Measurements from ENCODE around the gene ZNF740.

ZNF740 gene

DNA sequence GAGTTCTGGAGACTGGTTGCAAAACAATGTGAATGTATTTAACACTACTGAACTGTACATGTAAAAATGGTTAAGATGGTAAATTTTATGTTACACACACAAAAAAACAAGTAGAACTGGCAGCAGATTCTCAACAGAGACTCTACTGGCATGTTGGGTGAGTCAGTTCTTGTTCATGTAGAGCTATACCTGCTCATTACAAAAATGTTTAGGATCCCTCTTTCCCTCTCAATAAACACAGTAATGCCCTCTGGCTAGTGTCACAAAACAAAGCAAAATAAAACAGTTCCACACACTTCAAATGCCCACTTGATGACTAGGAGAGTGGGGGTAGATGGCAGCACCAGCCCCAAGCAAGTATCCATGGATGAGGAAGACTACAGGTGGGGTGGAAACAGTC lies 13.7 kb upstream of the ZNF740 start:
- H3K4me3 ChIP-seq (ENCODE audit: low read length), result no peak overlapping the region
- H3K79me2 ChIP-seq (ENCODE audit: control insufficient read depth, low read length), result no peaks in the 10 kb centered on the region
- H3K36me3 ChIP-seq (ENCODE audit: control insufficient read depth, low read length), result no peaks in the 10 kb centered on the region
- no peaks in the 10 kb centered on the region for H3K9me2 ChIP-seq (replicated peaks; ENCODE audit: control insufficient read depth, low read length)
- no peaks in the 10 kb centered on the region for H3K27me3 ChIP-seq (ENCODE audit: control insufficient read depth, low read length)
- H3F3A ChIP-seq (ENCODE audit: control insufficient read depth, insufficient read depth), result no peaks in the 10 kb centered on the region
- no peaks in the 10 kb centered on the region for H3K4me1 ChIP-seq (ENCODE audit: control insufficient read depth, low read length)
- H3K4me2 ChIP-seq (ENCODE audit: low read length), result no peak overlapping the region
- TF ChIP-seq, protein P1, sequence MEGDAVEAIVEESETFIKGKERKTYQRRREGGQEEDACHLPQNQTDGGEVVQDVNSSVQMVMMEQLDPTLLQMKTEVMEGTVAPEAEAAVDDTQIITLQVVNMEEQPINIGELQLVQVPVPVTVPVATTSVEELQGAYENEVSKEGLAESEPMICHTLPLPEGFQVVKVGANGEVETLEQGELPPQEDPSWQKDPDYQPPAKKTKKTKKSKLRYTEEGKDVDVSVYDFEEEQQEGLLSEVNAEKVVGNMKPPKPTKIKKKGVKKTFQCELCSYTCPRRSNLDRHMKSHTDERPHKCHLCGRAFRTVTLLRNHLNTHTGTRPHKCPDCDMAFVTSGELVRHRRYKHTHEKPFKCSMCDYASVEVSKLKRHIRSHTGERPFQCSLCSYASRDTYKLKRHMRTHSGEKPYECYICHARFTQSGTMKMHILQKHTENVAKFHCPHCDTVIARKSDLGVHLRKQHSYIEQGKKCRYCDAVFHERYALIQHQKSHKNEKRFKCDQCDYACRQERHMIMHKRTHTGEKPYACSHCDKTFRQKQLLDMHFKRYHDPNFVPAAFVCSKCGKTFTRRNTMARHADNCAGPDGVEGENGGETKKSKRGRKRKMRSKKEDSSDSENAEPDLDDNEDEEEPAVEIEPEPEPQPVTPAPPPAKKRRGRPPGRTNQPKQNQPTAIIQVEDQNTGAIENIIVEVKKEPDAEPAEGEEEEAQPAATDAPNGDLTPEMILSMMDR (IDR thresholded peaks at IDR 0.05; ENCODE audit: low read depth, low read length, poor library complexity, severe bottlenecking), result no peak
- no peak for TF ChIP-seq EZH2phosphoT487 (IDR thresholded peaks at IDR 0.05; ENCODE audit: borderline replicate concordance, low read length)
- no peaks in the 10 kb centered on the region for H3K9me3 ChIP-seq (ENCODE audit: control insufficient read depth, insufficient read depth, low read length)
- no peak overlapping the region for H3K27ac ChIP-seq (ENCODE audit: low read depth, low read length)
- H4K20me1 ChIP-seq (ENCODE audit: control insufficient read depth, insufficient read depth, low read depth, low read length), result no peaks in the 10 kb centered on the region

DNA sequence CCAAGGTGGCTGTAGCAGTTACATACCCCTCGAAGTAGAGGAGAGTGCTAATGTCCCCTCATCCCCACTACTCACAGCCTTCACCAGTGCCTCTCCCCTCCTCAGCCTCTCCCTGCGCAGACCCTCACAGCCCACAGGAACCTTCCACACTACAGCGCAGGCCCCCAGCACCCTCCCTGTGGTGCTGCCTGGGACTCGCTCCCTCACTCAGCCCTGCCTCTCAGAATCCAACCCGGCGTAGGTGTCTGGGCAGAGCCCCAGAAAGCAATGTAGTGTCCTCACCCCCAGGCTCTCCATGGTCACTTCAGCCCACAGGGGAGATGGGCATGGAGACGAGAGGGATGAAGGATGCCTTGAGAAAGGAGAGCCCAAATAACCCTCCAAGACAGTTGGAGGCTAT lies 10.9 kb upstream of the ZNF740 start:
- no peak overlapping the region for H3K27ac ChIP-seq (ENCODE audit: low read depth, low read length)
- no peaks in the 10 kb centered on the region for H3K9me3 ChIP-seq (ENCODE audit: control insufficient read depth, insufficient read depth, low read length)
- H3F3A ChIP-seq (ENCODE audit: control insufficient read depth, insufficient read depth), result no peaks in the 10 kb centered on the region
- no peaks in the 10 kb centered on the region for H4K20me1 ChIP-seq (ENCODE audit: control insufficient read depth, insufficient read depth, low read depth, low read length)
- no peaks in the 10 kb centered on the region for H3K4me1 ChIP-seq (ENCODE audit: control insufficient read depth, low read length)
- no peaks in the 10 kb centered on the region for H3K79me2 ChIP-seq (ENCODE audit: control insufficient read depth, low read length)
- no peaks in the 10 kb centered on the region for H3K36me3 ChIP-seq (ENCODE audit: control insufficient read depth, low read length)
- H3K9me2 ChIP-seq (replicated peaks; ENCODE audit: control insufficient read depth, low read length), result no peaks in the 10 kb centered on the region
- no peak overlapping the region for H3K4me3 ChIP-seq (ENCODE audit: low read length)
- TF ChIP-seq, protein P1 (IDR thresholded peaks at IDR 0.05; ENCODE audit: low read depth, low read length, poor library complexity, severe bottlenecking), result no peak
- TF ChIP-seq EZH2phosphoT487 (IDR thresholded peaks at IDR 0.05; ENCODE audit: borderline replicate concordance, low read length), result no peak
- H3K4me2 ChIP-seq (ENCODE audit: low read length), result no peak overlapping the region
- no peaks in the 10 kb centered on the region for H3K27me3 ChIP-seq (ENCODE audit: control insufficient read depth, low read length)

DNA sequence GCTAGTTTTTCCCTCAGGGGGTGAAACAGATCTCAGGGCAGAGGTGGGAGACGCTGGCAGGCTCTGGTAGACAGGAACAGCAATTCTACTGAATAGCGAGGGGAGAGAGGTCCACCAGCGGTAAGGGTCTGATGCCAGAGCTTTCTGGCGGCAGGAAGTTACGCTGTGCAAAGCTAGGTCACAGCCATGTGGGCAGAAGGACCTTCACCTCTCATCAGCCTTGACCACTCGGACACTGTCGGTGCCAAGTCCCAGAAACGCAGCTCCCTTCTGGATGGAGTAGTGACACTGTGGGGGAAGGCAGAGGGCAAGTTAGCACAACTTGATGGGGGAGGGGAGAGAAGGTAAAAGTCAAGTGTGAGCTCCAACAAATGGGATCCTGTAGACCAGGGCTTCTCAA lies 10.3 kb upstream of the ZNF740 start:
- Histone ChIP-seq H3K9me2 (replicated peaks; ENCODE audit: control insufficient read depth, low read length) (no peaks in the 10 kb centered on the region), H3K27ac (ENCODE audit: low read depth, low read length) (no peak overlapping the region), H3K79me2 (ENCODE audit: control insufficient read depth, low read length) (no peaks in the 10 kb centered on the region), H3K4me3 (ENCODE audit: low read length) (no peak overlapping the region), H3K4me1 (ENCODE audit: control insufficient read depth, low read length) (no peaks in the 10 kb centered on the region), H3K4me2 (ENCODE audit: low read length) (no peak overlapping the region), H3K36me3 (ENCODE audit: control insufficient read depth, low read length) (no peaks in the 10 kb centered on the region), H4K20me1 (ENCODE audit: control insufficient read depth, insufficient read depth, low read depth, low read length) (no peaks in the 10 kb centered on the region), H3F3A (ENCODE audit: control insufficient read depth, insufficient read depth) (no peaks in the 10 kb centered on the region), H3K9me3 (ENCODE audit: control insufficient read depth, insufficient read depth, low read length) (no peaks in the 10 kb centered on the region), H3K27me3 (ENCODE audit: control insufficient read depth, low read length) (no peaks in the 10 kb centered on the region)
- TF ChIP-seq EZH2phosphoT487 (IDR thresholded peaks at IDR 0.05; ENCODE audit: borderline replicate concordance, low read length), result no peak
- TF ChIP-seq, protein P1 (IDR thresholded peaks at IDR 0.05; ENCODE audit: low read depth, low read length, poor library complexity, severe bottlenecking), result no peak

Data from DOHH2 (cell line).